HuH-7 (cell line): ENCODE data around the gene ERBB3.
"Not testable (repeated sequence)": the region's sequence is repeated elsewhere in the genome, so short reads cannot be mapped to it uniquely, and the experiment has no call there.

Experiments
- DNase-seq: peaks from one replicate; pipeline ENCODE4 v3.0.0; 2011; ENCODE audit warnings: low spot score

Gene ERBB3

GRCh38 chr12:56116267-56117081 is 36.5 kb downstream of the ERBB3 start, which contains the start of gene RPL41:
TSS of gene RPL41 (plus strand) at chr12:56116633.
- DNase-seq: peak; percentile 49

- not testable (repeated sequence) for DNase-seq
Observed at GRCh38 chr12:56117082-56117706, 37.2 kb downstream of the ERBB3 start.

GRCh38 chr12:56117778-56118687 is 38.1 kb downstream of the ERBB3 start, which contains the start of gene ZC3H10:
TSS of gene ZC3H10 (plus strand) at chr12:56118266. CDS start at chr12:56120563, 2,297 bp downstream.
- DNase-seq: peak; percentile 85

- no peak for DNase-seq
Observed at GRCh38 chr12:56118688-56119357, 38.9 kb downstream of the ERBB3 start.

- DNase-seq: peak; percentile 95
Observed at GRCh38 chr12:56119361-56119796, 39.4 kb downstream of the ERBB3 start.

GRCh38 chr12:56120158-56120846 is 40.3 kb downstream of the ERBB3 start:
- DNase-seq: no peak

GRCh38 chr12:56121204-56121870 is 41.4 kb downstream of the ERBB3 start:
- no peak for DNase-seq

- no peak for DNase-seq
Observed at GRCh38 chr12:56122637-56123036, 42.7 kb downstream of the ERBB3 start.

- no peak for DNase-seq
Observed at GRCh38 chr12:56124133-56124532, 44.2 kb downstream of the ERBB3 start.

GRCh38 chr12:56126732-56127239 is 46.8 kb downstream of the ERBB3 start:
- DNase-seq: no peak

- DNase-seq: no peak
Observed at GRCh38 chr12:56127485-56127887, 47.5 kb downstream of the ERBB3 start.

GRCh38 chr12:56127888-56128669 is 48.1 kb downstream of the ERBB3 start, which contains the start of gene ESYT1:
TSS of gene ESYT1 (plus strand) at chr12:56128267. CDS start at chr12:56128320, 53 bp downstream.
- DNase-seq: peak; percentile 97

GRCh38 chr12:56128670-56129205 is 48.8 kb downstream of the ERBB3 start:
- DNase-seq: no peak

- no peak for DNase-seq
Observed at GRCh38 chr12:56129206-56129941, 49.4 kb downstream of the ERBB3 start.

- DNase-seq: no peak
Observed at GRCh38 chr12:56129942-56130495, 50.1 kb downstream of the ERBB3 start.

- DNase-seq: no peak
Observed at GRCh38 chr12:56130876-56131275, 50.9 kb downstream of the ERBB3 start.

- no peak for DNase-seq
Observed at GRCh38 chr12:56134897-56135296, 54.9 kb downstream of the ERBB3 start.
